Stromal cell of bone marrow (primary cell): ENCODE data around the gene CFAP46.
A peak's percentile ranks its signal among the peaks of the same experiment; 100 is the strongest.
"Not testable (repeated sequence)": the region's sequence is repeated elsewhere in the genome, so short reads cannot be mapped to it uniquely, and the experiment has no call there.

ENCODE experiments used
- DNase-seq: peaks from one replicate; pipeline ENCODE4 v3.0.0-alpha.2; 2012; ENCODE audit warnings: low read depth

CFAP46 gene

DNA sequence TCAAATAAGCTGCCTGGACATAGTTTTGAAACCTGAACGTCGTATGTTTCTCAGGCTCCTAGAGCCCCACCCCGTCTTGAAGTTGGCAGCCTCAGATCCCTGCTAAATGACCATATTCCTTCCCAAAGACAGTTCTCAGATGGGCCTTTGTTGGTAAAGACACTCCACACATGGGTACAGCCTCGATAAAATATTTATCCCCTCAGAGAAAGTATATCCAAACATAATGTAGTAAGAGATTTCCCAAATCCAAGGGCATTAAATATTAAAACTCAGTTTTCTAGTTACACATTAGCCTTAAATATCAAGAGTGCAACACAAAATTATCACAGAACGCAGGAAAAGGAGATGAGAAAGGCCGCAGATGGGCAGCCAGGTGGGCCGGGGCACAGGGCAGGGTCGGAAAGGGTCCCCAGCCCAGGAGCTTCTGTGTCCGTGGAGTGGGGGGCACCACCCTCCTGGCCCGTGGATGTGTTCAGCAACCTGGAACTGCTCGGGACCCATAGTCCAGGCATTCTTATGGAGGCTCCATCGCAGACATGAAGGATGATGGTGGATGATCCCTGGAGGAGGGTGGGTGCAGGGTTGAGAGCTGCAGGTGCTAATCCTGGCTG, 1.5 kb upstream of the CFAP46 start:
- no peak for DNase-seq

DNA sequence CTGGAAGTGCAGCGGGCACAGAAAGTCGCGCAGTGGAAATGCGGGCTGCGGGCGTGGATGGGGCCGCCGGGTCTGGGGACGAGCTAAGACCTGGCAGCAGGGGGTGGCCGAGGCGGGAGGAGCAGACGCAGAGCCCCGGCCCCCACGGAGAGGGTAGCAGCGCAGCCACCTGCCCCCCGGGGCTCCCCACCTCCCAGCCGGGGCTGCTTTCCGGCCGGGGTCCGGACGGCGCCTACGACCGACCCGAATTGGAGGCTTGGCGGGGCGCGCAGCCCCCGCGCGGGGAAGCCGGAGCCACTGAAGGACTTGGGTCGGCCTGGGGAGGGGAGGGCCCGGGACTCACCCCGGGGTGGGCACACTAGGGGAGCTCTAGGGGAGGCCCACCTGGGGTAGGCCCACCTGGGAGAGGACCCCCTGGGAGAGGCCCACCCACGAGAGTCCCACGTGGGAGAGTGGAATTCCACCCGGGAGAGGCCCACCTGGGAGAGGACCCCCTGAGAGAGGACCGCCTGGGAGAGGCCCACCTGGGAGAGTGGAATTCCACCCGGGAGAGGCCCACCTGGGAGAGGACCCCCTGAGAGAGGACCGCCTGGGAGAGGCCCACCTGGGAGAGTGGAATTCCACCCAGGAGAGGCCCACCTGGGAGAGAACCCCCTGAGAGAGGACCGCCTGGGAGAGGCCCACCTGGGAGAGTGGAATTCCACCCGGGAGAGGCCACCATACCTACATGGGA, 854 bp upstream of the CFAP46 start:
- DNase-seq, result no peak

DNA sequence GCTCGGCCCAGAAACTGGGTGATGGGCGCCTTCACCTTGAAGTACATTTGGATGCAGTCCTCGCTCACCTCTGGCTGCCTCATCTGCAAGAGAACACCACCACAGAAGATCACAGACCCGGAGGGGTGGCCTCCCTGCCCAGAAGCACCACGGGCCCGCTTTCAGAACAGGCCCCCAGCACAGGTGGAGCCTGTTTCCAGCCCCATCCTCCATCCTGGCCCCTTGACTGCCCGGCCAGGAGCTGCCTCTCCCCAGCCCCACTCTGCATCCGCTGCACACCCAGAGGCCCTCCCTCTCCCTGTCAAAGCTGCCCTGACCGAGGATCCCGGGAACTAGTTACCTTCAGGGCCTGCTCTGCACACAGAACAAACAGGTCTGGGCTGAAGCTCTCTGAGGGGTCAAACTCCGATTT, 724 bp downstream of the CFAP46 start:
- no peak for DNase-seq

DNA sequence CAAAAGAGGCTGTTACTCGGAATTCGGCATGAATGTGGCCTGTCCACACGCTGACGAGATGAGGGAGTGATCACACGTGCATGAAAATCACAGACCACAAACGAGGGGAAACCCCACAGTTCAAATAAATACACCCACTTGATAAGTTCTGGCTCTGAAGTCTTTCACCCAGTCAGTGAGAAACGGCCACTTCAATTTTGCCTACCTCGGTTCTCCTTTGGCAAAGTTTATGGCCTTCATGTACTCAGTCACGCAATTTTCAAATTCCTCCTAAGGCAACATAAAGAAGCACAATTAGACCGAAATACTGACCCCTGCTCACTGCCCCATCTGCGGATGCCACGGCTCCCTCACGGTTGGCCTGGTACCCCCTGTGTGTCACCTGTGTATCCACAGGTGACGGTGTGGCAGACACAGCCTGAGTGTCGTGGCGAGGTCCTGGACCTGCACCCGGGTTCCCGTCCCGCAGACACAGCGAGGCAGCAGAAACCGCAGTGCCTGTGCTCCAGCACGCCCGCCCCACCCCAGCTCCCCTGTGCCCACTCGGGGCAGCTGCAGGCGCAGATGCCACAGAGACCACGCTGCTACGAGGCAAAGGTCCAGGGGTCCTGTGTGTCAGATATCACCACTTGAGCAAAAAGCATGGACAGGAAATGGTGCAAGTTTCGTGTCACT, 1.4 kb downstream of the CFAP46 start:
- DNase-seq, result no peak

DNA sequence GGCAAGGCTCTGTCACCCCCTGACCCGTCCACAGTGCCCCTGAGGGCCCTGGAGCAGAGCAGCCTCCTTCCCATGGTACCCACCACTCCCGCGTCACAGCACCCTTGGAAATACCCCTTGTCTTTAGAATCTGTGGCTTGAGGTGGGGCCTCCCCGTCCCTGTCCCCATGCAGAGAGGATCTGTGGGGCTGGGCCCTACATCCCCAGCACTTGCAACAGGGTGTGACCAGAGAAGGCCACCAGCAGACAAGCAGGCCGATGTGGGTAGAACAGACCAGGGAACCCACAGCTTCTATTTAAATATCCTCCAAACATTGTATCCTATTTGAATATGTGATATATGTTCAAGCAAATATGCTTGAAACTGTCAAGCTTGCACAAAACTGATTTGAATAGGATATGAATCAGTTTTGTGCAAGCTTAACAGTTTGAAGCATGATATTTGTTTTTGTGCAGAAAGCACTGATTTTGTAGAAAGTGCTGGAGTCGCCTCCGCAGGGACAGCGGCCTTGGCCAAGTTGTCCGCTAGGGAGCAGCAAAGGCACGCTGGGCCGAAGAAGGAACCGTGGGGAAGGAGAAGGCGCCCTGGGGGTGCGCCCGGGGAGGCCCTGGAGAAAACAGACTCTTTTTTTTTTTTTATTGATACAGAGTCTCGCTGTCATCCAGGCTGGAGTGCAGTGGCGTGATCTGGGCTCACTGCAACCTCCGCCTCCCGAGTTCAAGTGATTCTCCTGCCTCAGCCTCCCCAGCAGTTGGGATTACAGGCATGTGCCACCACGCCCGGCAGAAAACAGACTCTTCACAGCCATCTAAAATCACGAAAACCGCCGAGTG, 2.2 kb downstream of the CFAP46 start:
- DNase-seq, result peak; percentile 18

DNA sequence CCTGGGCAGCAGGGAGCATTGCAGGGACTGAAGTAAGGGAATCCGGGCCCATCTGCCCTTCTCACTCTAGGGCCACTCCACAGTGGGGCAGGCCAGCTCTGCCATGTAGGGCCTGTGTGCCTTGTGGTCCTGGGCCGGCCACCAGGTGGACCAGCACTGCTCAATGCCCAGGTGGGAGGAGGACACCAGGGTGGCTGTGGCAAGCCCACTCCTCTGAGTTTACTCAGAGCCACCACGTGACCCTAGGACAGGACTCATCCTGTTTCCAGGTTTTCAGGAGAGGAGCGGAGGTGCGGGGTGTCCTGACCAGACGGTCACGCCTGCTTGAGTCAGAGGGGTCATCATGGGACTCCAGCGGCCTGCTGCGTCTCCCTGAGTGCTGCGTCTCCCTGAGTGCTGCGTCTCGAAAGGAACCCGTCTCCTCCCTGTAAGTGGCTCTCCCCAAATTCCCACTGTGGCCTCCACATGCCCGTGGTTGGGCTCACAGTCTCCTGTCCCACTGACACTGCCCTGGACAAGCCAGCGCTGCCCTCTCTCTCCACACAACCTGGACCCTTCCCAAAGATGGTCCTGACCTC, 2.9 kb downstream of the CFAP46 start:
- no peak for DNase-seq

DNA sequence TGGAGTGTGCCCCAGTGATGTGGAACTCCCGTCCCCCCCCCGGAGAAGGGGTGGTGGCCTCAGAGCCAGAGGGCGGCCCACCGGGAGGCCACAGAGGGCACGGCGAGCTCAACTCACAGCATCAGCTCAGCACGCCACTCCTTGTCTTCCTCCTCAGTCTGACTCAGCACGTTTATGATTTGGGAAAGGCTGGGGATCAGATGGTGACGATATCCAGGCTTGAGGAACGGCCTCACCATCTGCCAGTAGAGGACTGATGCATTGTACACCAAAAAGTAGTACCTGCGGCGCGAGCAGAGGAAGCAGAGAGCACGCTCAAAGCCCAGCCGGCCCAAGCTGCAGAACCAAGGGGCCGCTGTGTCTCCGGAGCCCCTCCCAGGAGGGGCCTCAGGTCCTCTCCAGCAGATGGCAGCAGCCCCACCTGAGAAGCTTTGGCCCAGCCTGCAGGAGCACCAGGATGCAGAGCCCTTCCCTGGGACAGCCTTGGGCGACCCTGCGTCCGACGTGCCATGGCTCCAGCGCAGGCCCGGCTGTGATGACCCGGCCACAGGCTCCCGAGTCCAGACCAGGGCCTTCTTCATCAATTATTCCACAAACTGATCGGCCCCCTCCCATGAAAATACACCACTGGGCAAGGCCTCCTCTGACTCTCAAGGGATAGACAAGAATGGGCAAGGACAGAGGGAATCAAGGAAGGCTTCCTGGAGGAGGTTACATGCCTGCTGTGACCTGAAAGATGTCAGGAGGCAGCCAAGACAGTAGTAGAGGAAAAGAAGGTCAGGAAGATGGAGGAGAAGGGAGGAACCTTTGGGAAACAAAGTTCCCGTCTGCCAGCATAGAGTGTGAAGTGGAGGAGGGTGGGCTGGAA, 3.7 kb downstream of the CFAP46 start:
- no peak for DNase-seq

DNA sequence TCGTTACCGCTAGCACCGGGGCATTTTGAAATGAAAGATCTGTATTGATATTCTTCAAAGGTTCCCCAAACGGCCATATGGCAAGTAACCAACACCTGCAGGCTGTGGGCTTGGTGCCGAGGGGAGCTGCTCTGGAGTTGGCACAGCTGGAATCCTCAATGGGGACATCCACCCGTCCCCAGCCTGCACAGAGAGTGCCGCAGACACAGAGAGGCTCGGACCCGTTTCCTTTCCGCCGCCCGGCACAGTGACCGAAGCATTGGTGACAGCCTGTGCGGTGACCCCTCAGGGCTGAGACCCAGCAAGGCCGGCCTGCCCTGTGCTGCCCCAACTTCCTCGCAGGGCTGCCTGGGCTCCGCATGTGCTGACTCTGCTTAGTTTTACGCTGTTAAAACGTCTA, 4.5 kb downstream of the CFAP46 start:
- no peak for DNase-seq

DNA sequence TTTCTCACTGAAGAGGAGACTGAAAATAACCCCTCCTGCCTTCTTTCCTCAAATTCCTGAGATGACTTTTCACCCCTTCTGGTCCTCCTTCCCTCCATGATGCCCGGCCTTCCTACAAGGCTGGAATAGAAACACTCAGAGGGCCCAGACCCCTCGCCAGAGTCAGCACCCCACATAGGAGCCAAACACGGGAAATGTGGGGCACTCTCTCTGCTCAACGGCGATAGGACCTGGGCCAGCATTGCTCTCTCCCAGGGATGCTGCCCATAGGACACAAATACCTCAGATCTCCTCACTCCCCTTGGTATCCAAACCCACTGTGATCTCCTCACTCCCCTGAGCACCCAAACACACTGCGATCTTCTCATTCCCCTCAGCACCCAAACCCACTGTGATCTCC, 7.4 kb downstream of the CFAP46 start:
- DNase-seq, result no peak

DNA sequence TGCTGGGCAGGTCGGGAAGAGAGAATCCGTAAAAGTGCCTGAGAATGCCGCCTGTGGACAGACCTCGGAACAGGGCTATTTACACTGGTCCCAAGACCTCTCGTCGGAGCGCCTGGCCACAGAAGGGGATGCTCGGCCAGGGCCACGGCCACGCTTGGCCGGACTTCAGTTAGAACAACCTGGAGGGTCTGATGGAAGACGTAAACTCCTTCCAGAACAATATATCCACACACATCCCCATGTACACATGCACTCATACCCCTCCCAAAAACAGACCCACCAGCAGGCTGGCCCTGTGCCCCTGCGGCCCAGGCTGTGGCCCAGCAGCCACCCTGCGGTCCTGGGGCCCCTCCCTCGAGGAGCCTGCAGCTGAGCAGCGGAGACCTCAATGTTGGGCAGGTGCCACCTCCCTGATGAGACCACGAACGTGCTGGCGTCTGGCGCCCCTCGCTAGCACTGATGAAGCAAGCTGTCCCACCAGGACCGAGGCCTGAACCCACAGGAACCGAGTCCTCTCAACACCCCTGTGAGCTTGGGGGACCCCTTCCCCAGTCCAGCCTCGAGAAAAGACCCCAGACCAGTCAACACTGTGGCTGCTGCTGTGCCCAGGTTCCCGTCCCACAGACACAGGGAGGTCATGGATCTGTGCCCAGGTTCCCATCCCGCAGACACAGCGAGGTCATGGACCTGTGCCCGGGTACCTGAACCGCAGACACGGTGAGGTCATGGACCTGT, 8.9 kb downstream of the CFAP46 start:
- no peak for DNase-seq

DNA sequence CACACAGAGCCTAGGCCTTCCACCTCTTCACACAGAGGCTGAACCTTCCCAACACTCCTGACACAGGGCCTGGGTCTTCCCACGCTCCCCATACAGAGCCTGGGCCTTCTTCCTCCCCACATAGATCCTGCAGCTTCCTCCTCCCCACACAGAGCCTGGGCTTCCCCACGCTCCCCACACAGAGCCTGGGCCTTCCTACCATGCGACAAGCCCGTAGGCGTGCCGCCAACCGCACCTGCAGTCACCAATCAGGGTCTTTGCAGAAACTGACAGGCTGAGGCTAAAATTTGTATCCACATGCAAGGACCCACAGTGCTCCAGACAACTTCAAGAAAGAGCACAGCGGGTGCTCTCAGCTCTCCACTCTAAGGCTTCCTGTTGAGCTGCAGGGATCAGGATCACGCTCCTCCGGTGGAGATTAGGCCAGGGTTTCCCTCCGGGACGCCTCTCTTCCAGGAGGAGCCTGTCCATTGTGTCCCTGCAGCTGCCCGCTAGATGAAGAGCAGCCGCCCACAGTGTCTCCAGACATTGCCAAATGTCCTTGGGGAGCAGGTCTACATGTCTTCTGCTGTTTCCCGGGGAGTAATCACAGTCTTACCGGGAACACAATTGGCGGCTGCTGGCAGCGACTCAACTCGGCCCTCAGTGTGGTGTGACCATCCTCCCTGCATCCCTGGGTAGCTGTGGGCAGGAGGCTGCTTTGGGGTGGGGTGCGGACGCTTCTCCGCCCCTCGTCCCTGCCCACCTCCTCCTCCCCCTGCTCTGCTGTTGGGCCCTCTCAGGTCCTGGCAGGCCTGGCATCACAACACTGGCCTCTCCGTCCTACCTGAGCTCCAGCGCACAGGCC, 9.7 kb downstream of the CFAP46 start:
- no peak for DNase-seq

DNA sequence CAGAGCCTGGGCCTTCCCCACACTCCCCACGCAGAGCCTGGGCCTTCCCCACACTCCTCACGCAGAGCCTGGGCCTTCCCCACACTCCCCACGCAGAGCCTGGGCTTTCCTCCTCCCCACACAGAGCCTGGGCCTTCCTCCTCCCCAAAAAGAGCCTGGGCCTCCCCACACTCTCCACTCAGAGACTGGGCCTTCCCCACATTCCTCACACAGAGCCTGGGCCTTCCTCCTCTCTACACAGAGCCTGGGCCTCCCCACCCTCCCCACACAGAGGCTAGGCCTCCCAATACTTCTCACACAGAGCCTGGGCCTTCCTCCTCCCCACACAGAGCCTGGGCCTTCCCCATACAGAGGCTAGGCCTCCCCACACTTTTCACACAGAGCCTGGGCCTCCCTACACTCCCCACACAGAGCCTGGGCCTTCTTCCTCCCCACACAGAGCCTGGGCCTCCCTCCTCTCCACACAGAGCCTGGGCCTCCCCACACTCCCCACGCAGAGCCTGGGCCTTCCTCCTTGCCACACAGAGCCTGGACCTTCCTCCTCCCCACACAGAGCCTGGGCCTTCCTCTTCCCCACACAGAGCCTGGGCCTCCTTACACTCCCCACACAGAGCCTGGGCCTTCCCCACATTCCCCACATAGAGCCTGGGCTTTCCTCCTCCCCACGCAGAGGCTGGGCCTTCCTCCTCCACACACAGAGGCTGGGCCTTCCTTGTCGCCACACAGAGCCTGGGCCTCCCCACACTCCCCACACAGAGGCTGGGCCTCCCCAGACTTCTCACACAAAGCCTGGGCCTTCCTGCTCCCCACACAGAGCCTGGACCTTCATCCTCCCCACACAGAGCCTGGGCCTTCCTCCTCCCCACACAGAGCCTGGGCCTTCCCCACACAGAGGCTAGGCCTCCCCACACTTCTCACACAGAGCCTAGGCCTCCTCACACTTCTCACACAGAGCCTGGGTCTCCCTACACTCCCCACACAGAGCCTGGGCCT, 10.8 kb downstream of the CFAP46 start:
- DNase-seq, result not testable (repeated sequence)

DNA sequence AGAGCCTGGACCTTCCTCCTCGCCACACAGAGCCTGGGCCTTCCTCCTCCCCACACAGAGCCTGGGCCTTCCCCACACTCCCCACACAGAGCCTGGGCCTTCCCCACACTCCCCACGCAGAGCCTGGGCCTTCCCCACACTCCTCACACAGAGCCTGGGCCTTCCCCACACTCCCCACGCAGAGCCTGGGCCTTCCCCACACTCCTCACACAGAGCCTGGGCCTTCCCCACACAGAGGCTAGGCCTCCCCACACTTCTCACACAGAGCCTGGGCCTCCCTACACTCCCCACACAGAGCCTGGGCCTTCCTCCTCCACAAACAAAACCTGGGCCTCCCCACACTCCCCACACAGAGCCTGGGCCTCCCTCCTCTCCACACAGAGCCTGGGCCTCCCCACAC, 11.7 kb downstream of the CFAP46 start:
- DNase-seq, result not testable (repeated sequence)

DNA sequence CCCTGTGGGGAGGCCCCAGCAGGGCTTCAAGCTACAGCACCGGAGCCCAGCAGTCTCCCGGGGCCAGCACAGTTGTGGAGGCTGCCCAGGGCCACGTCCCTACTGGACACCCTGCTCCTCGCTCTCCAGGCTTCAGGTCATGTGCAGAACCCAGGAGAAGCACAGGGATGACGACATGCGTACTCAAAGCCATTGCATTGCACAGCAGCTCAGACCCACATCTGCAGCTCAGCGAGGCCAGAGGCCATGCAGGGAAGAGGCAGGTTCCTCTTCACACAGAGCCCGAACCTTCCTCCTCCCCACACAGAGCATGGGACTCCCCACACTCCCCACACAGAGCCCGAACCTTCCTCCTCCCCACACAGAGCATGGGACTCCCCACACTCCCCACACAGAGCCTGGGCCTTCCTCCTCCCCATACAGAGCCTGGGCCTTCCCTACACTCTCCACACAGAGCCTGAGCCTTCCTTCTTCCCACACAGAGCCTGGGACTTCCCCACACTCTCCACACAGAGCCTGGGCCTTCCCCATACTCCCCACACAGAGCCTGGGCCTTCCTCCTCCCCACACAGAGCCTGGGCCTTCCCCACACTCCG, 12.3 kb downstream of the CFAP46 start:
- no peak for DNase-seq

DNA sequence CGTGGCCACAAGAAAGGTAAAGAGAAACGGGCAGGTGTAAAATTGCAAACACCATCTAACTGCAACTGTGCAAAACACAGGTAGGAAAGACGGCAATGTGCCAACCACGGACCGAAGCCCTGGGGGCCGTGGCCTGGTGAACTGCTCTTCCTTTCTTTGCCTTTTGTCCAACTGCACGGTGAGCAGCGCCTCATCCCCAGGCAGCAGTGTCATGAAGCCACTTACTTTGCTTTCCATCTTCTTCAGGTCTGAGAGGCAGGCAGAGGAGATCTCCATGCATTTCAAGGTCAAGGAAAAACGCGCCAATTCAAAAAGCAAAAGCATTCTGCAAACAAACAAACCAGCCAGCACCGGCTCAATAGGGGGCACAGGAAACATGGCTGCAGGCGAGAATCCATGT, 12.9 kb downstream of the CFAP46 start:
- no peak for DNase-seq

DNA sequence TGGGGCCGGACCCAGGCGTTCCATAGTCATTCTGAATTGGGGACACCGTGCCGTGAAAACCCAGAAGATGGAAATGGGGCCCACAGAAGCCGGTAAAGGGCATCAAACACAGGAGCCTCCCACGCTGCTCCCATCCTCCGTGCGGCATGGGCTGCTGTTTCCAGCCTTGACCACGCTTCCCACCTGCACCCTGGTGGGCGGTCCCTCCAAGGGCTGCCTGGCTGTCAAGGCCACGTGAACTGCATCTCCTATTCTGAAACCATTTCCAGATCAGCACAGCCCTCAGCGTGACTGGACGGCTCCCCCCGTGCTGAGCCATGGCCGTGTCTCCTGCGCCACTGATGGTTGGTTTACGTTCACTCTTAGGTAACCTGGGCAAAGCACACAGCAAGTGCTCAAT, 14.1 kb downstream of the CFAP46 start:
- no peak for DNase-seq

DNA sequence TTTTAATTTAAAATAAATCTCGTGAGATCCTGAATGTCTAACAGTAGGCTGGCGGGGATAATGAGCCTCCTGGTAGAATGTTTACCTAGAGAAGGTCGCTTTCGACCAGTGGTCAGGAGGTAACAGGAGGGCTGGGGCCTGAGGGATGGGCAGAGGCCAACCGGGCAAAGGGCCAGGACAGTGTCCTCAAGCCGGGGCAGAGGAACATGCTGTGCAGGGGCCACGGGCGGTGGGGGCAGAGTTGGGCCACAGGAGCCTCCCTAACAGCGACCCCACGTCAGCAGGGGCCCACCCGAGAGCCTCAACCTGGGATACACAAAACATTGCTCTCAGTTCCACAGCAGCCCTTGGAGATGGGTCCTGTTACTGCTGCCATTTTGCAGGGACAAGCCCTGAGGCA, 14.5 kb downstream of the CFAP46 start:
- DNase-seq, result no peak
